Vagina (tissue), 2 donors: ENCODE results near the gene NCOR2.

Source experiments
- CTCF ChIP-seq, 3 experiments: fragments of 450-650 bp in 2 of 3; fragments of 200-600 bp in 1 of 3; sonication (generic) in 1 of 3; IDR thresholded peaks; one replicate each; pipeline ENCODE4 v1.5.1; 2017 to 2019; ENCODE audit warnings: antibody characterized with exemption in 3 of 3, mild to moderate bottlenecking in 2 of 3, moderate library complexity in 2 of 3
- POLR2A ChIP-seq, 2 donors: fragments of 450-650 bp; IDR thresholded peaks; one replicate each; pipeline ENCODE4 v1.6.1; 2017; ENCODE audit warnings: antibody characterized with exemption in 2 of 2, mild to moderate bottlenecking in 2 of 2, moderate library complexity in 2 of 2
- POLR2AphosphoS5 ChIP-seq, 2 donors: sonication (generic); formaldehyde crosslinking; IDR thresholded peaks; one replicate each; pipeline ENCODE4 v1.9.0; 2017; ENCODE audit warnings: antibody characterized with exemption in 2 of 2, mild to moderate bottlenecking in 2 of 2, low read depth in 1 of 2; ENCODE audit not compliant: insufficient read depth in 1 of 2

- TF ChIP-seq CTCF (IDR thresholded peaks at IDR 0.05), result no peak
- TF ChIP-seq POLR2A (IDR thresholded peaks at IDR 0.05), result no peak
- no peak for TF ChIP-seq POLR2AphosphoS5 (IDR thresholded peaks at IDR 0.05; ENCODE audit: insufficient read depth in 1 of 2, low read depth in 1 of 2)
These were observed 17.0 kb downstream of the NCOR2 start for GRCh38 chr12:124550123-124551089.
